NCI-H2196 (cell line): ENCODE results near the gene ERP27.

Experiments used
- DNase-seq: peaks from one replicate; lab custom pipeline; 2025; ENCODE audit not compliant: unreplicated experiment; lab: John Stamatoyannopoulos, UW

The ERP27 gene

GRCh38 chr12:14959916-14960496 is 21.7 kb upstream of the ERP27 start:
- DNase-seq = no peak

- DNase-seq = no peak
Measured at GRCh38 chr12:14959463-14959862, 21.1 kb upstream of the ERP27 start.

GRCh38 chr12:14959126-14959440 is 20.7 kb upstream of the ERP27 start:
- DNase-seq = no peak

GRCh38 chr12:14958361-14959125 is 20.2 kb upstream of the ERP27 start:
- no peak for DNase-seq

GRCh38 chr12:14957551-14958168 is 19.3 kb upstream of the ERP27 start:
- DNase-seq = no peak

- no peak for DNase-seq
Measured at GRCh38 chr12:14956905-14957304, 18.6 kb upstream of the ERP27 start.

GRCh38 chr12:14956024-14956891 is 17.9 kb upstream of the ERP27 start:
- no peak for DNase-seq

- no peak for DNase-seq
Measured at GRCh38 chr12:14954269-14954668, 15.9 kb upstream of the ERP27 start.

- DNase-seq = no peak
Measured at GRCh38 chr12:14953752-14954151, 15.4 kb upstream of the ERP27 start.

GRCh38 chr12:14952299-14952921 is 14.1 kb upstream of the ERP27 start:
- no peak for DNase-seq

- DNase-seq = no peak
Measured at GRCh38 chr12:14951851-14952250, 13.5 kb upstream of the ERP27 start.

GRCh38 chr12:14950982-14951746 is 12.8 kb upstream of the ERP27 start:
- DNase-seq = no peak

GRCh38 chr12:14950421-14950820 is 12.1 kb upstream of the ERP27 start:
- no peak for DNase-seq

GRCh38 chr12:14949631-14950030 is 11.3 kb upstream of the ERP27 start:
- no peak for DNase-seq

GRCh38 chr12:14948672-14949071 is 10.3 kb upstream of the ERP27 start:
- no peak for DNase-seq

- no peak for DNase-seq
Measured at GRCh38 chr12:14946861-14947260, 8.5 kb upstream of the ERP27 start.

- no peak for DNase-seq
Measured at GRCh38 chr12:14946162-14946561, 7.8 kb upstream of the ERP27 start.

GRCh38 chr12:14942196-14942931 is 4.0 kb upstream of the ERP27 start:
- no peak for DNase-seq

- no peak for DNase-seq
Measured at GRCh38 chr12:14941369-14941768, 3.0 kb upstream of the ERP27 start.

GRCh38 chr12:14937689-14938088 is 648 bp downstream of the ERP27 start:
- DNase-seq = no peak
